NB4 (cell line): Measurements from ENCODE around the gene AP1B1.

Source experiments
- CTCF ChIP-seq: IDR thresholded peaks from one replicate; pipeline ENCODE4 v1.5.1; 2012; ENCODE audit warnings: low read depth, low read length
- POLR2A ChIP-seq: IDR thresholded peaks from 2 replicates; pipeline ENCODE4 v1.6.1; 2011; ENCODE audit warnings: mild to moderate bottlenecking; ENCODE audit not compliant: insufficient read length; ENCODE audit errors: extremely low read depth
- TF ChIP-seq, protein P1 (sequence below): IDR thresholded peaks from 2 replicates; pipeline ENCODE4 v1.6.1; 2011; ENCODE audit warnings: low read depth, low read length

DNA sequence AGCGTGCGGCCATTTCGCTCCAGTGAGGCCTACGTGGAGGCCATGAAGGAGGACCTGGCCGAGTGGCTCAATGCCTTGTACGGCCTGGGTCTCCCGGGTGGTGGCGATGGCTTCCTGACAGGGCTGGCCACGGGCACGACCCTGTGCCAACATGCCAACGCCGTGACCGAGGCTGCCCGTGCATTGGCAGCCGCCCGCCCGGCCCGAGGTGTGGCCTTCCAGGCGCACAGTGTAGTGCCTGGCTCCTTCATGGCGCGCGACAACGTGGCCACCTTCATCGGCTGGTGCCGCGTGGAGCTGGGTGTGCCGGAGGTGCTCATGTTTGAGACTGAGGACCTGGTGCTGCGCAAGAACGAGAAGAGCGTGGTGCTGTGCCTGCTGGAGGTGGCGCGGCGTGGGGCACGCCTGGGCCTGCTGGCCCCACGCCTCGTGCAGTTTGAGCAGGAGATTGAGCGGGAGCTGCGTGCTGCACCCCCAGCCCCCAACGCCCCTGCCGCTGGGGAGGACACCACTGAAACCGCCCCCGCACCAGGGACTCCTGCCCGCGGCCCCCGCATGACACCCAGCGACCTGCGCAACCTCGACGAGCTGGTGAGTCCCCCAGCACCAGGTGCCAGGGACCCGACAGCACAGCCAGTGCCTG is 80.1 kb downstream of the AP1B1 start:
- TF ChIP-seq CTCF: no peak
- TF ChIP-seq POLR2A: no peak
- TF ChIP-seq, protein P1, sequence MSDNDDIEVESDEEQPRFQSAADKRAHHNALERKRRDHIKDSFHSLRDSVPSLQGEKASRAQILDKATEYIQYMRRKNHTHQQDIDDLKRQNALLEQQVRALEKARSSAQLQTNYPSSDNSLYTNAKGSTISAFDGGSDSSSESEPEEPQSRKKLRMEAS: no peak
